GM12891 (cell line): Measurements from ENCODE around the gene DIS3L.
"Not testable (repeated sequence)": the region's sequence is repeated elsewhere in the genome, so short reads cannot be mapped to it uniquely, and the experiment has no call there.

ENCODE experiments used
- DNase-seq: peaks from one replicate; pipeline ENCODE4 v3.0.0; 2011; ENCODE audit warnings: low spot score; ENCODE audit not compliant: insufficient read length
- FAIRE-seq: peaks from 2 replicates; lab custom pipeline; 2011; peaks lifted over from hg19 to GRCh38; lab: Jason Lieb, UNC
- PAX5 ChIP-seq: IDR thresholded peaks from 2 replicates; pipeline ENCODE4 v1.6.1; 2011; ENCODE audit warnings: low read length, moderate library complexity, mild to moderate bottlenecking; ENCODE audit not compliant: insufficient read depth, severe bottlenecking
- POLR2A ChIP-seq: IDR thresholded peaks from 2 replicates; pipeline ENCODE4 v1.6.1; 2011; ENCODE audit warnings: low read depth, low read length, control low read depth
- POLR2AphosphoS5 ChIP-seq: IDR thresholded peaks from 2 replicates; pipeline ENCODE4 v1.6.1; 2011; ENCODE audit warnings: low read depth, low read length, control low read depth
- POU2F2 ChIP-seq: IDR thresholded peaks from 2 replicates; pipeline ENCODE4 v1.6.1; 2011; ENCODE audit warnings: low read depth, mild to moderate bottlenecking, control low read depth, low read length, moderate library complexity
- SPI1 ChIP-seq: IDR thresholded peaks from 2 replicates; pipeline ENCODE4 v1.6.1; 2011; ENCODE audit warnings: low read depth, low read length, control low read depth
- TAF1 ChIP-seq: IDR thresholded peaks from 2 replicates; pipeline ENCODE4 v1.6.1; 2011; ENCODE audit warnings: low read depth, low read length, control low read depth

Gene DIS3L

DNA sequence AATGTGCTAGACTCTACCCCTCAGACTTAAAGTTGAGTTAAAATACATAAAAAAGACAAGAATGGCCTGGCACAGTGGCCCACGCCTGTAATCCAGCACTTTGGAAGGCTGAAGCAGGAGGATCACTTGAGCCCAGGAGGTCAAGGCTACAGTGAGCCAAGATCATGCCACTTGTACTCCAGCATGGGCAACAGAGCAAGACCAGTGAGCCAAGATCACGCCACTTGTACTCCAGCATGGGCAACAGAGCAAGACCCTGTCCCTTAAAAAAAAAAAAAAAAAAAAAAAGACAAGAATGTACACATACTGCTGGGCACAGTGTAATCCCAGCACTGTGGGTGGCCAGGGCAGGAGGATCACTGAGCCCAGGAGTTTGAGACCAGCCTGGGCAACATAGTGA, 17.4 kb downstream of the DIS3L start:
- DNase-seq = no peak
- no peak for FAIRE-seq
- TF ChIP-seq PAX5 (no peak), SPI1 (no peak), TAF1 (no peak), POLR2AphosphoS5 (no peak), POLR2A (no peak), POU2F2 (no peak)

DNA sequence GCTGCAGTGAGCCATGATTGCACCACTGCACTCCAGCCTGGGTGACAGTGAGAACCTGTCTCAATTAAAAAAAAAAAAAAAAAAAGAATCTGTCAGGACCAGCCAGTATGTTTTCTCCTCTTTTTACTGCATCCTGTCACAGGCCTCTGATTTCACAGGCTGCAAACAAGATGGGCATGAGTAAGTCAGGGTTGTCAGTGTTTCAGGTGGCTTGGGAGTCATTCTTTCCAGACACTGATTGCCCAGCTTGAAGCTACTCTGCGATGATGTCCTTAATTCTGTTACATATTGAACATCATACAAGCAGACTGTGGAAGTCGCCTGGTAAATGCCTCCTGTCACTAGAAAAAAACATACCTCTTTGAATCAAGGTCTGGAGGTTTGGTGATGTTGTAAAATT, 18.8 kb downstream of the DIS3L start:
- no peak for FAIRE-seq
- DNase-seq = no peak
- no peak for TF ChIP-seq POLR2A
- no peak for TF ChIP-seq TAF1
- TF ChIP-seq SPI1 = no peak
- no peak for TF ChIP-seq PAX5

DNA sequence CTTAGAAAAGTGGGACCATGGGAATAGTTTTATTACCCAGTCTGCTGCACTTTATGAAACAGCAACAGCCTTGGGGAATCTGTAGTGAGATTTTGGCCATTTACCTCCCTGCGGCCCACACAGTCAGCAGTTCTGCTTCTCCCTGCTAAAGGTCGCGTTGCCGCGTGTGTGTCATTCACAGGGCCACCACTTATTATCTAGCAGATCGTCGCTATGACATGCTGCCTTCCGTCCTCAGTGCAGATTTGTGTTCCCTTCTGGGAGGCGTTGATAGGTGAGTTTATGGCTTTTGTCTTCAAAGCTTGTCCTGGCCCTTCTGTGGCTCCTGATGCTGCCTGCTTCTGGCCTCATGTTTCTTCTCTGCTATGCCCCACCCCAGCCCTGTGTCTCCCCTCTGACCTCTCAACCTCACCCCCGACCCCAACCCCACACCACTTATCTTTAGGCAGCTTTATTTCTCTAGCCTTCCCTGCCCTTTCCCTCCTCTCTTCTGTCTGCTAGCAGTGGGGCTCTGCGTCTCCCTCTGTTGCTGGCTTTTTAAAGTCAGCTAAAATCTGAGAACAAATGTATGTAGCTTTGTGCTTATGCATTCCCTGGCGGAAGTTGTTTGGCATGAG, 30.1 kb downstream of the DIS3L start:
- no peak for TF ChIP-seq POLR2A
- no peak for TF ChIP-seq POLR2AphosphoS5
- no peak for TF ChIP-seq TAF1
- TF ChIP-seq POU2F2 = no peak
- TF ChIP-seq PAX5 = no peak
- no peak for TF ChIP-seq SPI1
- DNase-seq = no peak
- FAIRE-seq = no peak

DNA sequence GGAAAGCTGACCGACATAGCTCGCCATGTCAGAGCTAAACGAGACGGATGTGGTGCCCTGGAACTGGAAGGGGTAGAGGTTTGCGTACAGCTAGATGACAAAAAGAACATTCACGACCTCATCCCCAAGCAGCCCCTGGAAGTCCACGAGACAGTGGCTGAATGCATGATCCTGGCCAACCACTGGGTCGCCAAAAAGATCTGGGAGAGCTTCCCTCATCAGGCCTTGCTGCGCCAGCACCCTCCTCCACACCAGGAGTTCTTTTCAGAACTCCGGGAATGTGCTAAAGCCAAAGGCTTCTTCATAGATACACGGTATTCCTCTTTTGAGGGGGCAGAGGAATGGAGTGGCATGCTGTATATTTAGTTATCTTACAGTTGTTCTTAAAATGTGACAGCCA, 32.7 kb downstream of the DIS3L start:
- no peak for FAIRE-seq
- no peak for TF ChIP-seq POLR2AphosphoS5
- no peak for TF ChIP-seq TAF1
- no peak for TF ChIP-seq PAX5
- no peak for TF ChIP-seq POU2F2
- TF ChIP-seq SPI1 = no peak
- no peak for TF ChIP-seq POLR2A
- DNase-seq = no peak

DNA sequence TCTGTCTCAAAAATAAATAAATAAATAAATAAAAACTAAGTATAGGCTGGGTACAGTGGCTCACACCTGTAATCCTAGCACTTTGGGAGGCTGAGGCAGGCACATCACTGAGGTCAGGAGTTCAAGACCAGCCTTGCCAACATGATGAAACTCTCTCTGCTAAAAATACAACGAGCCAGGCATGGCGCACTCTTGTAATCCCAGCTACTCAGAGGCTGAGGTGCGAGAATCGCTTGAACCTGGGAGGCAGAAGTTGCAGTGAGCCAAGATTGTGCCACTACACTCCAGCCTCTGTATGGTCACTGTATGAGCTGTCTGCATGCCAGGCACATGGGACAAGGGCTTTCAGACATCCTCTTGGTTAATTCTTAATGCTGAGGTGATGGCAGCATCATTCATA, 34.4 kb downstream of the DIS3L start:
- no peak for FAIRE-seq
- DNase-seq = no peak
- no peak for TF ChIP-seq PAX5
- TF ChIP-seq POLR2AphosphoS5 = no peak
- TF ChIP-seq SPI1 = no peak
- TF ChIP-seq POLR2A = no peak
- TF ChIP-seq POU2F2 = no peak
- no peak for TF ChIP-seq TAF1

DNA sequence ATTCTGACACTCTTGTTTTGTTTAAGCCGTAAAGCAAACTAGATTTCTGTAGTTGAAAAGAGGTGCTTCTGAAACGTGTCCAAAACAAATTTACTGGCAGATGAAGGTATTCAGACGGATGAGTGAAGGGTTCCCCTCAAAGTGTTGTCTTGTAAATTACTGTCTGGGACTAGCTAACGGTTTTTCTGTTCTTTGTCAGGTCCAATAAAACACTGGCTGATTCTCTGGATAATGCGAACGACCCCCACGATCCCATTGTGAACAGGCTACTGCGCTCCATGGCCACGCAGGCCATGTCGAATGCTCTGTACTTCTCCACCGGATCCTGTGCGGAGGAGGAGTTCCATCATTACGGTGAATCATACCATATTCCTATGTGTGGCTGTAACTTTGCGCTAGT, 35.4 kb downstream of the DIS3L start:
- DNase-seq = no peak
- FAIRE-seq = no peak
- no peak for TF ChIP-seq POLR2AphosphoS5
- no peak for TF ChIP-seq SPI1
- no peak for TF ChIP-seq POLR2A
- TF ChIP-seq TAF1 = no peak
- TF ChIP-seq POU2F2 = no peak
- TF ChIP-seq PAX5 = no peak

DNA sequence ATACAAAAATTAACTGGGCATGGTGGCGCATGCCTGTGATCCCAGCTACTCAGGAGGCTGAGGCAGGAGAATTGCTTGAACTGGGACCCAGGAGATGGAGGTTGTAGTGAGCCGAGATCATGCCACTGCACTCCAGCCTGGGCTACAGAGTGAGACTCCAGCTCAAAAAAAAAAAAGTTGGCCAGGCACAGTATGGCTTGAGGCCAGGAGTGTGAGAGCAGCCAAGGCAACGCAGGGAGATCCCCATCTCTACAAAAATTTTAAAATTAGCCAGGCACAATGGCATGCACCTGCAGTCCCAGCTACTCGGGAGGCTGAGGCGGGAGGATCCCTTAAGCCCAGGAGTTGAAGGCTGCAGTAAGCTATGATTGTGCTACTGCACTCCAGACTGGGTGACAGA, 55.2 kb downstream of the DIS3L start:
- FAIRE-seq = not testable (repeated sequence)

DNA sequence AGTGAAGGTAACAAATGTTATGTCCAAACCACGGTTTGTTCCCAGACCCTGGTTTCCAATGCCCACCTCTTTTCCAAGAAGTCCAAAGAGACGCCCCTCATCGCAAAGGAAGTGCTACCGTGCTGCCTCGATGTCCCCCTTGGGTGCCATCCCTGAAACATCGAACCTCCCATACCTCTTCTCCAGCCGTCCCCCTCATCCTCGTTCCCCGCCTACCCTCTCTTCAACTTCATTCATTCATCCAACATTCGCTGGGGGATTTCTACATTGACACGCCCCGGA, 62.6 kb downstream of the DIS3L start:
- DNase-seq (no peak), FAIRE-seq (no peak)
- TF ChIP-seq POLR2A = no peak
- TF ChIP-seq SPI1 = no peak
- no peak for TF ChIP-seq TAF1
- TF ChIP-seq POLR2AphosphoS5 = 0 out of 2 replicates have a peak, but pooled peaks have one; percentile 3

More for the DNA sequence above, 55.2 kb downstream of the DIS3L start:
- DNase-seq = not testable (repeated sequence)

DNA sequence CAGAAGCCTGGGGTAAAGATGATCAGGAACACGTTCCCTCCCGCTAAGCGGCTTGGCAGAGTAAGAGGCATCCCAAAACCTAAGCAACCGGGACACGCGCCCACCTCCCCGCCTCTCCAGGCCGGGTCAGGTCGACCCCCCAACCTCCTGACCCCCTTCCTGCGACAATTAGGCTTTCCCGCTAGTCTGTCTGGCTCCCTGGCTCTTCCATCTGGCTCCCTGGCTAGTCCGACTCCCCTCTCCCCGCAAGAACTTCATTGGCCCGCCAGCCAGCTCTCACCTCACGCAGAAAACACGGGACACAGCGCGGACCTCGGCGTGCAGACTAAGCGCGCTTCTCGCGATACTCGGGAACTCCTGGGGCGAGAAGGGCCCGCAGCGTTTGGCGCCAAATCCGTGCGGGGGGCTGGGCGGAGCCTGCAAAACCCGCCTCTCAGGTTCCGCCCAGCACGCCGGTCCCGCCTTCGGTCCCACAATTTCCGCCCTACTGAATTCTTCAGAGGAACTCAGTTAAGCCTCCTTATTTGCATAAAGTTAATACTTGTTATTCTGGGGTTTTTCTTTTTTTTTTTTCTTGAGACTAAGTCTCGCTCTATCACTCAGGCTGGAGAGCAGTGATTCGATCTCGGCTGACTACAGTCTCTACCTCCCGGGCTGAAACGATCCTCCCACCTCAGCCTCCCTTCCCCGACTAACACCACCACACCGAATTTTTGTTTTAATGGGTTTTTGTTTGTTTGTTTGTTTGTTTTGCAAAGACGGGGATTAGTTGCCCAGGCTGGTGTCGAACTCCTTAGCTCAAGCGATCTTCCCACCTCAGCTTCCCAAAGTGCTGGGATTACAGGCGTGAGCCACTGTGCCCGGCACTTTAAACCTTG, 63.2 kb downstream of the DIS3L start, which contains the start of gene TIPIN:
Gene TIPIN, minus strand, starts transcription at position 327 of the 878 bp plus-strand sequence. CDS start 3,738 bp downstream, outside the sequence.
- peak; percentile 80 for FAIRE-seq
- TF ChIP-seq POLR2A (peak; percentile 85), POLR2AphosphoS5 (peak; percentile 75; the same call in 1 of the 2 replicates), POU2F2 (peak; percentile 89), PAX5 (no peak), TAF1 (peak; percentile 75; the same call in 1 of the 2 replicates), SPI1 (peak; percentile 52)
- DNase-seq = peak; percentile 81

DNA sequence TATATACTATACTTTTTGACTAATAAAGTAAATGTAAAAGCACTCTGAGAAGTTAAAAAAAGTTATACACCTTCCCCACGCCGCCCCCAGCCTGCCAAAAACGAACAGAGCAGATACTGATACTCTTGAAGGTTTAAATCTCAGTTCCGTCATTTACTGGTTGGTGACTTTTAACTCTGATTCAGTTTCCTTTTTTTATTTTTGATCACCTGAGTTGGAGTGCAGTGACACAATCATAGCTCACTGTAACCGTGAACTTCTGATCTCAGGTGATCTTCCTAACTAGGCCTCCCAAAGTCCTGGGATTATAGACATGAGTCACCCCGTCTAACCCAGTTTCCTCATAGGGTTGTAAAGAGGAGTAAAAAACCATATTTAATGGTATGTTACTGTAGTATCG, 66.4 kb downstream of the DIS3L start:
- DNase-seq = no peak
- TF ChIP-seq SPI1 (peak; percentile 76), POLR2AphosphoS5 (no peak)
- no peak for FAIRE-seq

DNA sequence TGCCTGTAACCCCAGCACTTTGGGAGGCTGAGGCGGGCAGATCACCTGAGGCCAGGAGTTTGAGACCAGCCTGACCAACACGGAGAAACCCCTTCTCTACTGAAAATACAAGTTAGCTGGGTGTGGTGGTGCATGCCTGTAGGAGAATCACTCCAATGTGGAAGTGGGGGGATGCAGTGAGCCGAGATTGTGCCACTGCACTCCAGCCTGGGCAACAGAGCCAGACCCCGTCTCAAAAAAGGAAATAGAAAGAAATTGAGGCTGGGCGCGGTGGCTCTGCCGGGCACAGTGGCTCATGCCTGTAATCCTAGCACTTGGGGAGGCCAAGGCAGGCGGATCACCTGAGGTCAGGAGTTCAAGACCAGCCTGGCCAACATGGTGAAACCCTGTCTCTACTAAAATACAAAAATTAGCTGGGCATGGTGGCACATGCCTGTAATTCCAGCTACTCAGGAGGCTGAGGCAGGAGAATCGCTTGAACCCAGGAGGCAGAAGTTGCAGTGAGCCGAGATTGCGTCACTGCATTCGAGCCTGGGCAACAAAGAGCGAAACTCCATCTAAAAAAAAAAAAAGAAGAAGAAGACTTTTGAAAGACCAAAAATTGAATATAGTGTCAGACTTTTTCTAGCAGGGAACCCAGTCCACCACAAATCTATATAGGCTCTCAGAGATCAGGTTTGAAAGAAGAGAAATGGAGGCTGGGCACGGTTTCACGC, 68.5 kb downstream of the DIS3L start:
- not testable (repeated sequence) for DNase-seq, FAIRE-seq
